Activated T-helper 1 cell treated with Interleukin-2 at 50 U/mL for 16 hours (primary cell): Measurements from ENCODE around the gene SCN1B.

ENCODE experiments used
- DNase-seq: peaks from one replicate; pipeline ENCODE4 v3.0.0-alpha.2; 2020; ENCODE audit warnings: low read depth

SCN1B gene

GRCh38 chr19:35053667-35054293 lies 23.5 kb downstream of the SCN1B start:
- DNase-seq: no peak

DNA sequence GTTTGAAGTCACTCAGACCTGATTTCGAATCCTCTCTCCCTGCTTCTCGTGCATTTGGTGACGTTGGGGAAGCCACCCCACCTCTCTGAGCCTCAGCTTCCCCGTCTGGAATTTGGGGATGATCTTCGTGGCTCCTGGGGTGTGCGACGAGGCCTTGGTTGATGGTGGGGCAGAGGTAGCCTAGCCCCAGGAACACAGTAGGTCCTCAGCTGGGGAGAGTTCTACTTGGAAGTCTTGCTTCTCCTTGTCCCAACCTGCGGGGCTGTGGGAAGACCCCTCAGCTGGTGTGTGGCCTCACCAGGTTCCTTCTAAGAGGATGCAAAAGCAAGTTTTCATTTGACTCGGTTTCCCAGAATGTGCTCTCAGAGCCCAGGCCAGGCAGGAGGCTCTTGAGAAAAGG lies 24.4 kb downstream of the SCN1B start:
- DNase-seq: no peak

- no peak for DNase-seq
Measured at GRCh38 chr19:35055715-35056179, 25.5 kb downstream of the SCN1B start.

DNA sequence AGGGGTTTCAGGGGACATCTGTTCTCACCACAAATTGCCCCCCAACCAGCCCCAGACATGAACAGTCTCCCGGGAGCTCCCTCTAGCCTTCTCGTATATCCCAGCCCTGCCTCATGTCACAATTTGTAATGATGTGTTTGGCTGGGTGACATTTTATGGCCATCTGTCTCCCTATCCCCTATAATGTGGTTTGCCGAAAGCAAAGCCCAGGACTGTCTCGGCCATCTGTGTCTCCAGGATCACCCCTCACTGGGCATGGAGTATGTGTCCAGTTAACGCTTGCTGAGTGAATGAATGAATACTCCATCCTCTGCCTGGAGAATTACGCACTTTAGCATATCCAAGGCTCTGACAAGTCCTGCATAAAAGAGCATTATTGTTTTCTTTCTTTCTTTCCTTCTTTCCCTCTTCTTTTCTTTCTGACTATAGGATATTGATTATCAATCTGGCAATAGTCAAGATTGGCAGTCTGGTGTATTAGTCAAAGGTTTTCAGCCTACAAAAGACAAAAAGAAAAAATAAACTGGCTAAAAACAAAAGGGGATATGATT lies 26.3 kb downstream of the SCN1B start:
- DNase-seq: no peak

DNA sequence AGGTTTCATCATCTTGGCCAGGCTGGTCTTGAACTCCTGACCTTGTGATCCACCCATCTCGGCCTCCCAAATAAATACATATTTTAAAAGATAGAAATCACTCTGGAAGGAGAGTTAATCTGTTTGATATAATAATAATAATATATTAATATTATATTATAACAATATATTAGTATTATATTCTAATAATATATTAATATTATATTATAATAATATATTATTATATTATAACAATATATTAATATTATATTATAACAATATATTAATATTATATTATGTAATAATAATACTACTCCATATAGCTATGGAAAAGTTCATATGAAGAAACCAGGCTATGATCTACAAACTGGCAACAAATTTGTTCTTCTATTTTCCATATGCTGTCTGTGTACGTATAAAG lies 28.1 kb downstream of the SCN1B start:
- DNase-seq: no peak

DNA sequence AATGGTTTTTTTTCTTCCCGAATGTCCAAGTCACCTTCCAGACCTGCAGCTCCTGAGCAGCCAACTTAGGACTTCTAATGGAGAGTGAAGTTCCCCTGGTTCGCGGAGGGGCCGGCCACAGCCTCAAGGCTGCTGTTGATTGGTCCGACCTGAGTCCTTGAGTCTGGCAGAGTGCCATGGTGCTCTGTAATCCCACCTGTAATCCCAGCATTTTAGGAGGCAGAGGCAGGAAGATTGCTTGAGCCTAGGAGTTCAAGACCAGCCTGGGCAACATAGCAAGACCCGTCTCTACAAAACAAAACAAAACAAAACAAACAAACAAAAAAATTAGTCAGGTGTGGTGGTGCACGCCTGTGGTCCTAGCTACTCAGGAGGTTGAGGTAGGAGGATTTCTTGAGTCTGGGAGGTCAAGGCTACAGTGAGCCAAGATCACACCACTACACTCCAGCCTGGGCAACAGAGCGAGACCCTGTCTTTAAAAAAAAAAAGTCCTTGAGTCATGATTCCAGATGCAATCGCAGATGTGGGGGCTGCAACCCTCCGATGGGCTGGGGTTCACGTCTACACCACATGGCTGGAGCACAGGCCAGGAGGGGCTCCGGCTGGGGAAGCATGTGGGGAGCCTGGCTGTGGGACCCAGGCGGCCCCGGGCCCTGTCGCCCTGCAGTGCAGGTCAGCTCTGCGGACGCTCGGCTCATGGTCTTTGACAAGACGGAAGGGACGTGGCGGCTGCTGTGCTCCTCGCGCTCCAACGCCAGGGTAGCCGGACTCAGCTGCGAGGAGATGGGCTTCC lies 28.9 kb downstream of the SCN1B start:
- DNase-seq: no peak

- no peak for DNase-seq
Measured at GRCh38 chr19:35059799-35060091, 29.5 kb downstream of the SCN1B start.

DNA sequence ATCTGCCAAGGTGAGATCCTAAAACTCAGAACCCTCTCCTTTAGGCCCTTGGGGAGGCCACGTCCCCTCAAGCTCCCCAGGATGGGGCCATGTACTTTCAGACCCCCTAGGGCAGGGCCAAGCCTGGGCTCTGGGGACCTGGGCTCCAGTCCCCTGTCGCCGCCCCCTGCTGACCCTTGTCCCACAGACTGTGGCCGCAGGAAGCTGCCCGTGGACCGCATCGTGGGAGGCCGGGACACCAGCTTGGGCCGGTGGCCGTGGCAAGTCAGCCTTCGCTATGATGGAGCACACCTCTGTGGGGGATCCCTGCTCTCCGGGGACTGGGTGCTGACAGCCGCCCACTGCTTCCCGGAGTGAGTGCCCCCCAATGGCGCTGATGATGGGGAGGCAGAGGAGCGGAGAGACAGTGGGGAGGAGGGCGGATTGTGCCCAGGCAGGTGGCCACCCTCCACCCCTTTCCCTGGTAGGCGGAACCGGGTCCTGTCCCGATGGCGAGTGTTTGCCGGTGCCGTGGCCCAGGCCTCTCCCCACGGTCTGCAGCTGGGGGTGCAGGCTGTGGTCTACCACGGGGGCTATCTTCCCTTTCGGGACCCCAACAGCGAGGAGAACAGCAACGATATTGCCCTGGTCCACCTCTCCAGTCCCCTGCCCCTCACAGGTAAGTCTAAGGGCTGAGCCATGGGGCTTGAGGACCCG lies 30.0 kb downstream of the SCN1B start:
- no peak for DNase-seq

- DNase-seq: no peak
Measured at GRCh38 chr19:35061583-35062373, 31.5 kb downstream of the SCN1B start.

- DNase-seq: no peak
Measured at GRCh38 chr19:35062942-35063341, 32.7 kb downstream of the SCN1B start.

- no peak for DNase-seq
Measured at GRCh38 chr19:35063940-35064818, 33.9 kb downstream of the SCN1B start.

DNA sequence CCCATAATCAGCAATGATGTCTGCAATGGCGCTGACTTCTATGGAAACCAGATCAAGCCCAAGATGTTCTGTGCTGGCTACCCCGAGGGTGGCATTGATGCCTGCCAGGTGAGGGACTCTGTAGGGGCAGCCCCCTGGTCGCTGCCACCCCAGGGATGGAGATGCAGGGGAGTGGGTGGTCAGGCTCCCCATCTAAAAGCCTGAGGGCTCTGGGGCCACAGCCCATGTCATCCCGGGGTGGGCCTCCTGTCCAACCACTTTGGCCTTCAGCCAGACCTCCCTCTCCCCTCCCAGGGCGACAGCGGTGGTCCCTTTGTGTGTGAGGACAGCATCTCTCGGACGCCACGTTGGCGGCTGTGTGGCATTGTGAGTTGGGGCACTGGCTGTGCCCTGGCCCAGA lies 35.3 kb downstream of the SCN1B start:
- DNase-seq: no peak

DNA sequence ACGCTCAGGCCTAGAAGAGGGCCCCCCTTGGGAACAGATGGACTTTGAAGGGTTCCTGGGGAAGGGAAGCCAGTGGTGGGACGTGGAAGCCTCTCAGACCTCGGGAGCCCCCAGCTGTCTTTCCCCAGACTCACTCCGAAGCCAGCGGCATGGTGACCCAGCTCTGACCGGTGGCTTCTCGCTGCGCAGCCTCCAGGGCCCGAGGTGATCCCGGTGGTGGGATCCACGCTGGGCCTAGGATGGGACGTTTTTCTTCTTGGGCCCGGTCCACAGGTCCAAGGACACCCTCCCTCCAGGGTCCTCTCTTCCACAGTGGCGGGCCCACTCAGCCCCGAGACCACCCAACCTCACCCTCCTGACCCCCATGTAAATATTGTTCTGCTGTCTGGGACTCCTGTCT lies 35.9 kb downstream of the SCN1B start:
- no peak for DNase-seq

- peak; percentile 76 for DNase-seq
Measured at GRCh38 chr19:35066691-35067563, 36.7 kb downstream of the SCN1B start.

DNA sequence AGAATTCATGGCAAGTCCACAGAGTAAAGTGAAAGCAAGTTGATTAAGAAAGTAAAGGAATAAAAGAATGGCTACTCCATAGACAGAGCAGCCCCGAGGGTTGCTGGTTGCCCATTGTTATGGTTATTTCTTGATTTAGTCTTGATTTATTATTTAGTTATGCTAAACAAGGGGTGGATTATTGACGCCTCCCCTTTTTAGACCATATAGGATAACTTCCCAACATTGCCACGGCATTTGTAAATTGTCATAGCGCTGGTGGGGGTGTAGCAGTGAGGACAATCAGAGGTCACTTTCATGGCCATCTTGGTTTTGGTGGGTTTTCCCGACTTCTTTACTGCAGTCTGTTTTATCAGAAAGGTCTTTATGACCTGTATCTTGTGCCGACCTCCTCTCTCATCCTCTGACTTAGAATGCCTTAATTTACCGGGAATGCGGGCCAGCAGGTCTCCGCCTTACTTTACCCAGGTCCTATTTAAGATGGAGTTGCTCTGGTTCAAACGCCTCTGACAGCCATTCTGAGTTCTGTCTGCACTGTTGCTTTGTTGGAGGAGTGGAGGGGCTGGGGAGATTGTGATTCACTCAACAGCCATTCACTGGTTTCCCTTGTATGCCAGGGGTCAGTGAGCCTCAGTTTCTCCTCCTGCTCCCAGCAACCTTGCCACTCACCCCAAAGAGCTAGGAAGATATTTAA lies 38.8 kb downstream of the SCN1B start:
- DNase-seq: no peak

GRCh38 chr19:35069696-35070095 lies 39.4 kb downstream of the SCN1B start:
- DNase-seq: no peak

DNA sequence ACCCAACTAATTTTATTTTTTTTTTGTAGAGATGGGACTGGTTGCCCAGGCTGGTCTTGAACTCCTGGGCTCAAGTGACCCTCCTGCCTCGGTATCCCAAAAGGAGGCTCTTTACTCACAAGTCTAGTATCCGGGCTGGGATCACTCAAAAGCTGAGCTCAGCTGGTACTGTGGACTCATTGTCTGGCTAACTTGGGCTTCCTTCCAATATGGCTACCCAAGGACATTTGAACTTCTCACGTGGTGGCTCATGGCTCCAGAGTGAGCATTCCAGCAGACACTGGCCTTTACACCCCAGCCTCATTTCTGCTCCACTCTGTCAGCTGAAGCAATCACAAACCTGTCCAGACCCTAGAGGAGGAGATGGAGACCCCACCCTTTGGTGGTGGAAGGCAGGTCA lies 40.2 kb downstream of the SCN1B start:
- DNase-seq: no peak

GRCh38 chr19:35073516-35073915 lies 43.2 kb downstream of the SCN1B start:
- no peak for DNase-seq

DNA sequence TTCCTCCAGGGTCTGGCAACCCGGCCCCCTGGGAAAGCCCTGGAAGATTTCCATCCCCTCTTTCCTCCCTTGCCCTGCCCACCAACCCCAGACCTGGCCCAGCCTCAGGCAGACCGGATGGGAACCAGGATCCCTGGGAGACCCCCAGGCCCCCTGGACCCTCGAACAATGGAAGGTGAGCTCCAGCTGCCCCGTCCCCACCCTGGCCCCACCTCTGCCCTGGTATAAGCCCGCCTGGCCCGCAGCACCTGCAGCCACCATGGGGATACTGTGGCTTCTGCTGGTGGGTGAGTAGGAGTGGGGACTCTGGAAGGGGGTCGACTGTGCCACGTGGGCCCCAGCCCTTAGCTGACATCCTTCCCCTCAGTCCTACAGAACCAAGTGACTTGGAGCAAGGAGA lies 43.7 kb downstream of the SCN1B start:
- DNase-seq: no peak
